ENCODE data around the gene HGF.

DNA sequence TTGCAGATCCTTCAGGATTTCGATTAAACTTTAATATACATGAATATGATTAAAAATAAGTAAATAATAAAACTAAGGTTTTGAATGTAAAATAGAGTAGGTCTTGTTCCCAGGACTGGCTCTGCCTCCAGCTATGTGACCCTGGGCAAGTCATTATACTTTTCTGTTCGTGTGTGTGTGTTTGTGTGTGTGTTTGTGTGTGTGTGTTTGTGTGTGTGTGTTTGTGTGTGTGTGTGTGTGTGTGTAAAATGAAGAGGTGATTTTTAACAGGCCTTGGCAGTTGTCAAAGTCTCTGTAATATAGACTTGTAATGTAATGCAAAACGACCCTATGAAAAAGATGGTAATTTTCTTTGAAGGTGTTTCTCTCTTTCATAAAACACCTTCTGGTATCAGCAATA, 79.2 kb downstream of the HGF start:
- TF ChIP-seq POLR2A (IDR thresholded peaks at IDR 0.05; ENCODE audit: low read depth) (no peak), POLR2AphosphoS5 (IDR thresholded peaks at IDR 0.05) (no peak), EP300 (IDR thresholded peaks at IDR 0.05) (no peak)
- TF ChIP-seq, protein P1, sequence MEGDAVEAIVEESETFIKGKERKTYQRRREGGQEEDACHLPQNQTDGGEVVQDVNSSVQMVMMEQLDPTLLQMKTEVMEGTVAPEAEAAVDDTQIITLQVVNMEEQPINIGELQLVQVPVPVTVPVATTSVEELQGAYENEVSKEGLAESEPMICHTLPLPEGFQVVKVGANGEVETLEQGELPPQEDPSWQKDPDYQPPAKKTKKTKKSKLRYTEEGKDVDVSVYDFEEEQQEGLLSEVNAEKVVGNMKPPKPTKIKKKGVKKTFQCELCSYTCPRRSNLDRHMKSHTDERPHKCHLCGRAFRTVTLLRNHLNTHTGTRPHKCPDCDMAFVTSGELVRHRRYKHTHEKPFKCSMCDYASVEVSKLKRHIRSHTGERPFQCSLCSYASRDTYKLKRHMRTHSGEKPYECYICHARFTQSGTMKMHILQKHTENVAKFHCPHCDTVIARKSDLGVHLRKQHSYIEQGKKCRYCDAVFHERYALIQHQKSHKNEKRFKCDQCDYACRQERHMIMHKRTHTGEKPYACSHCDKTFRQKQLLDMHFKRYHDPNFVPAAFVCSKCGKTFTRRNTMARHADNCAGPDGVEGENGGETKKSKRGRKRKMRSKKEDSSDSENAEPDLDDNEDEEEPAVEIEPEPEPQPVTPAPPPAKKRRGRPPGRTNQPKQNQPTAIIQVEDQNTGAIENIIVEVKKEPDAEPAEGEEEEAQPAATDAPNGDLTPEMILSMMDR (IDR thresholded peaks at IDR 0.05), result no peak
